ENCODE results near the gene PSORS1C1. TPM values are rescaled to one million over a fixed set of nuclear protein-coding genes. Genes with fewer than 3 reads are reported as not detected.

Gene PSORS1C1
- total and polyA plus RNA-seq, 3 experiments from 2014 or later: not detected

DNA sequence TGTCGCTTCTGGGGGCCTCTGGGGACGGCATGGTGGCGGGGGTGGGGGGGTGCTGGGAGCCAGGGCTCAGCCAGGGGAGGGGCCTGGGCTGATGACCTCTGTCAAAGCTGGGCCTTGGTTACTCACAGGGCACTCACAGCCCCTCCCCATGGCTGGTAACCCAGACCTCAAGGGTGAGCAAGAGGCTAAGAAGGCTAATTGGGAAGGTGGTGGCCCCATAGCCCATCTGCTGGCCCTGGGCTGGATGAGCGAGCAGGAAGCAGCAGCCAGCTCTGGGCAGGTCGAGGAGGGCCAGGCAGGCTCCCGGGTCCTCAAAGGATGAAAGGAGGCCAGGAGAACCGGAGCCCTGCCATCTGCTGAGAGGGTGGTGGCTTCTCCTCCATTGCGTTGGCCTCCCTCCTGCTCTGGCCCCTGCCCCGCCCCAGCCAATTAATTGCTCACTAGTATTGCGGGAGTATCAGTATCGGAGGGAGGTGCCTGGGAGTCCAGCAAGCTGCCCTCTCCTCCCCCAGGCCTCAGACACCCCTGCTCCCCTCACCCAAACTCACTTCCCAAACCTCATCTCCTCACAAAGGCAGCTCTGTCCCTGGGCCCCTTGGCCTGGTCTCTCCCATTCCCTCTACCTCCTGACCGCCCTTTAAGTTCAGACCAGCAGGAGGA is 6.7 kb downstream of the PSORS1C1 start:
- DNase-seq: no peak
- H3K27me3 Mint-ChIP-seq: peaks cover 12% of the 10 kb centered on the region in 2 donors

DNA sequence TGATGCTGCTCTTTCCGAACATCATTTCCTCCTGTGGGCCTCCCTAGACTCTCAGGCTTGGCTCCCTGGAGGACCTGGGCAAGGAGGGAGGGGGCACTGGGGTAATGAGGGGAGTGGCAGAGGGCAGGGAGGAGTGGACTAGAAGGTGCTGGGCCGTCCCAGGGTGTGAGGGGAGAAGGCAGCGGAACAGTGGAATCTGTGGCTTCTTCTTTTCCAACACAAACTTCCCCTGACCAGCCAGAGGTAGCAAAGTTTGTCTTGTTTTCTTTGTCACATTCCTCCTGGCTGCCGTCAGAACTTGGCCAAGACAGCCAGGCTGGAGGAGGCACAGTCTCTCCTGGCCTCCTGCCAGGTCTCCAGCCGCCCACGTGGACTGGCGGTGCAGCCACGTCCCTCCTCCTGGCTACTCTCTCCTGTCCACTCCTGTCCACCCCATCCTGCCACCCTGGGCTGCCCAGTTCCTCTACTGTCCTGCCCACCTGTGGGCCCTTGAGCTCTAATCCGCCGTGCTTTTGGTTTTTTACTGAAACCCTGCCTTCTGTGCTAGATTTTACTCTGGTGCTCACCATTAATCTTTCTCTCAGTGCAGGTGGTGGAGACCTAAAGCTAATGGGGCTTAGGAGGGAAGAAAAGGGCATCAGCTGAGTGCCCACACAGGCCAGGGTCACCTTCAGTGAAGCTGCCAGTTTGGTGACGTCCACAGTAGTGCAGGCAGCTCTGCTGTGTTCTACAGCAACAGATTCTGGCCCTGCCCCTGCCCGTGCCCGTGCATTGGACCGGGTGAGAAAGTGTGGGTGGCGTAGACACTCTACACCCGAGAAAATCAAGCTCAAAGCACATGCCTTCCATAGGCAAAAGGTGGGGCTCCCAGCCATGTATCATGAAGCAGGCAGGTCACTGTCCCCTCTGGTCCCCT is 8.4 kb downstream of the PSORS1C1 start:
- H3K4me1 ChIP-seq (ENCODE audit: insufficient read depth, low read length): no peaks in the 10 kb centered on the region
- H3K27me3 ChIP-seq (ENCODE audit: insufficient read depth, low read length, poor library complexity, severe bottlenecking): no peaks in the 10 kb centered on the region
- H3K4me3 ChIP-seq (ENCODE audit: low read length): no peak overlapping the region
- H3K9me3 ChIP-seq (ENCODE audit: low read length): no peaks in the 10 kb centered on the region
- no peaks in the 10 kb centered on the region for H3K9me3 Mint-ChIP-seq
- H3K27me3 Mint-ChIP-seq: peaks cover 7 to 9% of the 10 kb centered on the region in 2 donors
- DNase-seq: no peak
- H3K36me3 Mint-ChIP-seq: no peaks in the 10 kb centered on the region
- peak overlapping the region in 1 of 7 donors; percentile 32 for H3K4me3 Mint-ChIP-seq
- H3K4me1 Mint-ChIP-seq: peaks cover 2 to 3% (median 3%) of the 10 kb centered on the region in 3 donors
- no peaks in the 10 kb centered on the region for H3K36me3 ChIP-seq (ENCODE audit: insufficient read depth, low read length)
- peak overlapping the region in 1 of 8 donors; percentile 50 for H3K27ac Mint-ChIP-seq
- no peak overlapping the region for H3K27ac ChIP-seq (ENCODE audit: low read depth, low read length)
- CTCF ChIA-PET: interaction anchor here (0.9 to 1.1 kb wide), 2 partner anchors 14 to 43 kb away, joined by 3 read pairs; no protein-coding TSS in a partner anchor
- POLR2A ChIA-PET: interaction anchor here (0.5 kb wide), 1 partner anchor 276 kb away, joined by 3 read pairs; no protein-coding TSS in a partner anchor

More for the DNA sequence above, 6.7 kb downstream of the PSORS1C1 start:
- no peaks in the 10 kb centered on the region for H3K9me3 ChIP-seq (ENCODE audit: low read length)
- H3K27me3 ChIP-seq (ENCODE audit: insufficient read depth, low read length, poor library complexity, severe bottlenecking): no peaks in the 10 kb centered on the region
- no peaks in the 10 kb centered on the region for H3K4me1 ChIP-seq (ENCODE audit: insufficient read depth, low read length)
- H3K36me3 ChIP-seq (ENCODE audit: insufficient read depth, low read length): no peaks in the 10 kb centered on the region
- ChIA-PET CTCF (no interaction called here), POLR2A (no interaction called here)
- no peak overlapping the region for H3K4me3 Mint-ChIP-seq
- H3K27ac Mint-ChIP-seq: no peak overlapping the region
- no peak overlapping the region for H3K27ac ChIP-seq (ENCODE audit: low read depth, low read length)
- H3K4me1 Mint-ChIP-seq: no peaks in the 10 kb centered on the region
- H3K36me3 Mint-ChIP-seq: no peaks in the 10 kb centered on the region
- H3K9me3 Mint-ChIP-seq: no peaks in the 10 kb centered on the region
- H3K4me3 ChIP-seq (ENCODE audit: low read length): no peak overlapping the region

DNA sequence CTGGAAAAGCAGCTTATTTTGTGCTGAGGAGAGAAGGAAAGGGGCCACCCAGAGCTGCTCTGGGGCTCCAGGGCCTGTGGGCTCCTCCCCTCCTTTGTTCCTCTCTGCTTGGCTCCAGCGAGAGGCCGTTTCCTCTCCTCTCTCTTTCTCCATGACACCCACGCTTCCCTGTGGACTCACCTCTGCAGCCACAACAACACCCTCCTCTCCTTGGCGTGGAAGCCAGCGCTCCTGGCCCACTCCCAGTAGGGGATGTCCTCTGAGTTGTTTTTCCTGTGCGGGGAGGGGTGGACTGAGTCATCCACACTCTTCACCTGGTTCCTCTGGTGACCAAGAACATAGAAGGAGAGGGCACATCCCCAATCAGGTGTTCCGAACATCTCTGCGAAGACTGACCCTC is 10.6 kb downstream of the PSORS1C1 start:
- H3K9me3 Mint-ChIP-seq: no peaks in the 10 kb centered on the region
- POLR2A ChIA-PET: no interaction called here

DNA sequence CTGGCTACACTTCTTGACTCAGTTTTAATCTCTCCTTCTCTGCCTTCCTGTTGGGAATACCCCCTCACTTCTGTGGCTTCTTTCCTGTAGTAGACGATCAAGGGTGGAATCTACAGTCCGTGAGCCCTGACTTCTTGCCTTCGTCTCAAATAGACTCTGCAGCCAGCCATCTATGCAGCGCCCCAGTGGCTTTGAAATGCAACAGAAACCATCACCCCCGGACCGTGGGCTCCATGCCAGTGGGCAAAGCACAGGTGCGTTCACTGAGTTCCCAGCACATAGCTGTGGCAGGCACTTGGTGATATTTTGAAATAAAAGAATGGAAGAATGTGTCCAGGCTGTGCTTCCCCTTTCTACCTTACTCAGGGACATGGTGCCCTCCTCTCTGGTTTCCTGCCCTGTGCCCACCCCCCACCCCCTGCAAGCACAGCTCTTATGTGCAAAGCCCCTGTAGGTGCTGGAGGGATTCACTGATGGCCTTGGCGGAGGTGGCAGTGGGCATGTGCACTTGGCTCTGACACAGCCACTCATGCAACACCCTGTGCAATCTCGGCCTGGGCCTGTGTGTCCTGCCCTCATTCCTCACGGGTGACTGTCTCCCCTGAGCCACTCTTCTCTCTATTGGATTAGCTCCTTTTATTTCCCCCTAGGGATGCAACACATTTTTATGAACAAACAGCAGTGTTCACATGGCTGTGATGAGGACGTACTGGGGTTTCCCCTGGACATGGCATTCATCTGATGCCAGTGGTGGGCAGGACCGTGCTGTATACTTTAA is 11.2 kb downstream of the PSORS1C1 start:
- Histone ChIP-seq H3K9me3 (ENCODE audit: low read length) (no peaks in the 10 kb centered on the region), H3K27me3 (ENCODE audit: insufficient read depth, low read length, poor library complexity, severe bottlenecking) (no peaks in the 10 kb centered on the region), H3K36me3 (ENCODE audit: insufficient read depth, low read length) (no peaks in the 10 kb centered on the region), H3K4me3 (ENCODE audit: low read length) (no peak overlapping the region), H3K27ac (ENCODE audit: low read depth, low read length) (no peak overlapping the region), H3K4me1 (ENCODE audit: insufficient read depth, low read length) (no peaks in the 10 kb centered on the region)
- Mint-ChIP-seq H3K9me3 (no peaks in the 10 kb centered on the region), H3K27me3 (peaks cover 5 to 7% of the 10 kb centered on the region in 2 donors), H3K36me3 (no peaks in the 10 kb centered on the region), H3K27ac (no peak overlapping the region), H3K4me3 (no peak overlapping the region), H3K4me1 (peaks cover 6 to 7% (median 6%) of the 10 kb centered on the region in 3 donors)
- POLR2A ChIA-PET: interaction anchor here (0.6 kb wide), 1 partner anchor 363 kb away, joined by 5 read pairs; no protein-coding TSS in a partner anchor
- DNase-seq: no peak
- CTCF ChIA-PET: interaction anchor here (0.8 to 2.5 kb wide), 5 partner anchors 9 to 241 kb away, joined by 3 to 9 read pairs (median 3); no protein-coding TSS in a partner anchor

More for the DNA sequence above, 10.6 kb downstream of the PSORS1C1 start:
- Histone ChIP-seq H3K27ac (ENCODE audit: low read depth, low read length) (no peak overlapping the region), H3K4me3 (ENCODE audit: low read length) (no peak overlapping the region), H3K9me3 (ENCODE audit: low read length) (no peaks in the 10 kb centered on the region), H3K4me1 (ENCODE audit: insufficient read depth, low read length) (no peaks in the 10 kb centered on the region), H3K36me3 (ENCODE audit: insufficient read depth, low read length) (no peaks in the 10 kb centered on the region), H3K27me3 (ENCODE audit: insufficient read depth, low read length, poor library complexity, severe bottlenecking) (no peaks in the 10 kb centered on the region)
- no peak overlapping the region for H3K4me3 Mint-ChIP-seq
- H3K36me3 Mint-ChIP-seq: no peaks in the 10 kb centered on the region
- CTCF ChIA-PET: interaction anchor here (0.8 to 2.5 kb wide), 2 partner anchors 9 to 46 kb away, joined by 3 to 9 read pairs; no protein-coding TSS in a partner anchor
- H3K4me1 Mint-ChIP-seq: peaks cover 6 to 7% (median 6%) of the 10 kb centered on the region in 3 donors
- no peak for DNase-seq
- no peak overlapping the region for H3K27ac Mint-ChIP-seq
- H3K27me3 Mint-ChIP-seq: peaks cover 5 to 8% of the 10 kb centered on the region in 2 donors

DNA sequence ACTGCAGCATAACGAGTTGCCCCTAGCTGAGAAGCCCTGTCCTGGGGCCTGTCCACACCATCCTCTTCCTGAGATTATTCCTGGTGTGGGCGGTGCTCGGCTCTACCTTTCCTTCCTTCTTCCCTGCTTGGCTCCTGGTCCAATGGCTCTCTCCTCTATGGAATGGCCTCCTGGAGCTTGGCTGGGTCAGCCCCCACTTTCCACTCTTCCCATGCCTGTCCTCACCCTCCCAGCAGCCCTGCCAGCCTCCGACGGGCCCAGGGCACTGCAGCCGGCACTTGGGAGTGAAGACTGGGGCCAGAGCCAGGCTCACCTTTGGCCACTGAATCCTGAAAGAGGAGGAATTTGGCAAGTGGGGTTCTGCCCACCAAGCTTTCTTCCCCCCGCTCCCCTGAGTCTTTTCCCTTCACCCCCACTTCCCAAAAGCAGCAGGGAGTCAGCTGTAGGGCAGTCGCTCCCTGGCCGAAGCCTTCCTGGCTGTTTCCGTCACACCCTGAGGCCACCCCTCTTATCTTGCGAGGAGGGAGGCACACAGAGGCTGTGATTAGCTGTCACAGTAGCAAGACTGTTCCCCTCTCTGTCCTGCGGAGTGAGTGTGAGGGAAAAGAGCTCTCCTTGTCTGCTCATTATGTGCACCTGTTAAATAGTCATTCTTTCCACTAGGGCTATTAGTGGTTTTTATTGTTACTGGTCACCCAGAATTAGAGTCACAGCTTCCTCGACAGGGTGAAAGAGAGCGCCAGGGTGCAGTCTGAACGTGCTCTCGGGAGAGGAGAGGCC is 12.0 kb downstream of the PSORS1C1 start:
- Histone ChIP-seq H3K27me3 (ENCODE audit: insufficient read depth, low read length, poor library complexity, severe bottlenecking) (peaks cover under 1% of the 10 kb centered on the region), H3K36me3 (ENCODE audit: insufficient read depth, low read length) (no peaks in the 10 kb centered on the region), H3K4me1 (ENCODE audit: insufficient read depth, low read length) (no peaks in the 10 kb centered on the region), H3K27ac (ENCODE audit: low read depth, low read length) (no peak overlapping the region), H3K4me3 (ENCODE audit: low read length) (no peak overlapping the region), H3K9me3 (ENCODE audit: low read length) (no peaks in the 10 kb centered on the region)
- Mint-ChIP-seq H3K4me3 (no peak overlapping the region), H3K9me3 (no peaks in the 10 kb centered on the region), H3K27me3 (peaks cover 5 to 9% of the 10 kb centered on the region in 2 donors), H3K36me3 (no peaks in the 10 kb centered on the region), H3K4me1 (peaks cover 6 to 7% (median 6%) of the 10 kb centered on the region in 3 donors), H3K27ac (no peak overlapping the region)
- no peak for DNase-seq
- ChIA-PET POLR2A (interaction anchor here (0.6 kb wide), 1 partner anchor 364 kb away, joined by 5 read pairs; no protein-coding TSS in a partner anchor), CTCF (interaction anchor here (0.9 to 2.5 kb wide), 11 partner anchors 10 to 336 kb away, joined by 3 to 9 read pairs (median 3); partner anchors contain the start of gene C6orf15)

DNA sequence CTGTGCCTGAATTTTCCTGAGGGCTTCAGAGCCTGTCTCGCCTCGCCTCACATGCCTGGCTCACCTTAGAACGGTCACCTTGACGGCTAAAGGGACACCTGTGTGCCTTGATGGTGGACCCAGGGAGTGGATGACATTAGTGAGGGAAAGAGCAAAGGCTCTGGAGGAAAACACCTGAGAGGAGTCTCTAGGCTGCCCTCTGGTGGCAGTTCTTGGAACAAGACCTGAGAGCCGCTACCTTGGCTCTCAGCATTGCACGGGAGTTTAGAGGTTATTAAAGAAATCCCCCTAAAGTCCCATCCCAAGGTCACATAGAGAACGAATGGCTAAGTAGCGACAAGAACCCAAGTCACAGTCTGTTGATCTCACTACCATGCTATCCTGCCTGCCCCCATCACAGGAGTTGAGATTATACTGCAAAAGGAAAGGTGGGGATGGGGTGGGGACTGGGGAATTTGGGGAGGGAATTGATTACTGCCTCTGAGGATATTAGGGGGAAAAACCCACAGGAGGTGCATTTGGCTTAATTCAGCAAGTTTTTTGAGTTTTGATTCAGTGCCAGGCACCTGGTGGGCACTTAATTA is 13.6 kb downstream of the PSORS1C1 start:
- peak overlapping the region in 3 of 8 donors; percentile 35 to 80 (median 48) for H3K27ac Mint-ChIP-seq

More for the DNA sequence above, 13.6 kb downstream of the PSORS1C1 start:
- no peaks in the 10 kb centered on the region for H3K4me1 ChIP-seq (ENCODE audit: insufficient read depth, low read length)
- no peak overlapping the region for H3K27ac ChIP-seq (ENCODE audit: low read depth, low read length)
- no peak overlapping the region for H3K4me3 Mint-ChIP-seq
- peaks cover 4% of the 10 kb centered on the region for H3K27me3 ChIP-seq (ENCODE audit: insufficient read depth, low read length, poor library complexity, severe bottlenecking)
- H3K4me1 Mint-ChIP-seq: peaks cover 6 to 7% (median 6%) of the 10 kb centered on the region in 3 donors
- DNase-seq: peak; percentile 42 to 79 (median 62)
- POLR2A ChIA-PET: no interaction called here
- no peaks in the 10 kb centered on the region for H3K36me3 ChIP-seq (ENCODE audit: insufficient read depth, low read length)
- CTCF ChIA-PET: interaction anchor here (0.8 to 2.1 kb wide), 10 partner anchors 9 to 215 kb away, joined by 3 to 10 read pairs (median 4); partner anchors contain the start of genes C6orf15, PSORS1C1, PSORS1C2 and VARS2
- H3K27me3 Mint-ChIP-seq: peaks cover 5 to 9% of the 10 kb centered on the region in 2 donors
- no peak overlapping the region for H3K4me3 ChIP-seq (ENCODE audit: low read length)
- no peaks in the 10 kb centered on the region for H3K9me3 ChIP-seq (ENCODE audit: low read length)
- H3K9me3 Mint-ChIP-seq: no peaks in the 10 kb centered on the region
- H3K36me3 Mint-ChIP-seq: no peaks in the 10 kb centered on the region

All from CD8-positive, alpha-beta memory T cell (primary cell).